Measurements from ENCODE around the gene ACACB.

- TF ChIP-seq POLR2A (IDR thresholded peaks at IDR 0.05), result no peak
- TF ChIP-seq CTCF (IDR thresholded peaks at IDR 0.05), result no peak
- no peak for TF ChIP-seq EP300 (IDR thresholded peaks at IDR 0.05)
Measured at GRCh38 chr12:109120095-109120494, 3.7 kb downstream of the ACACB start.

Data from tibial nerve (tissue), 4 donors.